ENCODE results near the gene PAPOLA. TPM values are rescaled to one million over a fixed set of nuclear protein-coding genes. Genes with fewer than 3 reads are reported as not detected.

PAPOLA gene
- total and polyA plus RNA-seq, 2 donors (not counting 1 experiment from before 2014, with no cell fraction given) = 104 to 324 TPM

- intact Hi-C loops (cut with micrococcal nuclease) = no loop called here
- ATAC-seq (ENCODE audit: low read depth) (no peak), DNase-seq (no peak)
- H4K20me1 ChIP-seq (ENCODE audit: control insufficient read depth, insufficient read depth, low read length, poor library complexity, severe bottlenecking) = no peaks in the 10 kb centered on the region
- peaks cover 9 to 14% of the 10 kb centered on the region in 2 donors for H3K4me1 ChIP-seq (ENCODE audit: control insufficient read depth in 2 of 2, insufficient read depth in 2 of 2, low read length in 2 of 2)
- Mint-ChIP-seq H3K4me1 (peaks cover 8% of the 10 kb centered on the region), H3K9me3 (ENCODE audit: insufficient read depth) (no peaks in the 10 kb centered on the region), H3K27ac (no peak overlapping the region), H3K4me3 (no peak overlapping the region), H3K27me3 (peaks cover 16% of the 10 kb centered on the region)
- TF ChIP-seq, protein P1, sequence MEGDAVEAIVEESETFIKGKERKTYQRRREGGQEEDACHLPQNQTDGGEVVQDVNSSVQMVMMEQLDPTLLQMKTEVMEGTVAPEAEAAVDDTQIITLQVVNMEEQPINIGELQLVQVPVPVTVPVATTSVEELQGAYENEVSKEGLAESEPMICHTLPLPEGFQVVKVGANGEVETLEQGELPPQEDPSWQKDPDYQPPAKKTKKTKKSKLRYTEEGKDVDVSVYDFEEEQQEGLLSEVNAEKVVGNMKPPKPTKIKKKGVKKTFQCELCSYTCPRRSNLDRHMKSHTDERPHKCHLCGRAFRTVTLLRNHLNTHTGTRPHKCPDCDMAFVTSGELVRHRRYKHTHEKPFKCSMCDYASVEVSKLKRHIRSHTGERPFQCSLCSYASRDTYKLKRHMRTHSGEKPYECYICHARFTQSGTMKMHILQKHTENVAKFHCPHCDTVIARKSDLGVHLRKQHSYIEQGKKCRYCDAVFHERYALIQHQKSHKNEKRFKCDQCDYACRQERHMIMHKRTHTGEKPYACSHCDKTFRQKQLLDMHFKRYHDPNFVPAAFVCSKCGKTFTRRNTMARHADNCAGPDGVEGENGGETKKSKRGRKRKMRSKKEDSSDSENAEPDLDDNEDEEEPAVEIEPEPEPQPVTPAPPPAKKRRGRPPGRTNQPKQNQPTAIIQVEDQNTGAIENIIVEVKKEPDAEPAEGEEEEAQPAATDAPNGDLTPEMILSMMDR (IDR thresholded peaks at IDR 0.05) = no peak
- no peak for TF ChIP-seq EZH2 (IDR thresholded peaks at IDR 0.05; ENCODE audit: borderline replicate concordance, insufficient read depth, low read depth, low read length, poor library complexity, severe bottlenecking)
- POLR2A ChIA-PET = no interaction called here
- no peak overlapping the region for H3K27ac ChIP-seq (ENCODE audit: low read length in 2 of 2)
- no peak overlapping the region for H2AFZ ChIP-seq (ENCODE audit: insufficient read depth, low read depth, low read length, poor library complexity, severe bottlenecking)
- peaks cover 0 to 8% (median 0%) of the 10 kb centered on the region in 3 donors for H3K9me3 ChIP-seq (ENCODE audit: control extremely low read depth in 1 of 3, control insufficient read depth in 2 of 3, insufficient read depth in 1 of 3, low read length in 2 of 3)
- 94% methylated on average over 4 of the region's 6 CpGs for WGBS (ENCODE audit: insufficient coverage)
- CTCF ChIA-PET = no interaction called here
- no peaks in the 10 kb centered on the region for H3K79me2 ChIP-seq (ENCODE audit: control insufficient read depth, insufficient read depth, low read length)
- H3K4me2 ChIP-seq (replicated peaks; ENCODE audit: low read depth, low read length, poor library complexity, severe bottlenecking) = no peak overlapping the region
- H3K36me3 ChIP-seq (replicated peaks in 1 of 2; ENCODE audit: control extremely low read depth in 1 of 2, control insufficient read depth in 1 of 2, extremely low read depth in 1 of 2, insufficient read depth in 2 of 2, low read length in 1 of 2) = no peaks in the 10 kb centered on the region
- peaks cover 0 to 21% (median 9%) of the 10 kb centered on the region in 4 experiments for H3K27me3 ChIP-seq (replicated peaks in 1 of 4; ENCODE audit: control extremely low read depth in 1 of 4, control insufficient read depth in 3 of 4, insufficient read depth in 4 of 4, low read length in 3 of 4)
- no peak overlapping the region for H3K4me3 ChIP-seq (ENCODE audit: control extremely low read depth in 1 of 5, extremely low read depth in 1 of 5, insufficient read depth in 1 of 5, low read depth in 2 of 5, low read length in 4 of 5)
- H3K9ac ChIP-seq (ENCODE audit: low read length) = no peak overlapping the region
Measured at GRCh38 chr14:96594961-96595360, 92.8 kb downstream of the PAPOLA start.

- intact Hi-C loops (cut with micrococcal nuclease) = no loop called here
- 85% methylated on average over 5 of the region's 5 CpGs for WGBS (ENCODE audit: insufficient coverage)
- POLR2A ChIA-PET = no interaction called here
Measured at GRCh38 chr14:96597680-96598079, 95.5 kb downstream of the PAPOLA start.

More at GRCh38 chr14:96597680-96598079, 95.5 kb downstream of the PAPOLA start:
- H3K27me3 ChIP-seq (replicated peaks in 1 of 4; ENCODE audit: control extremely low read depth in 1 of 4, control insufficient read depth in 3 of 4, insufficient read depth in 4 of 4, low read length in 3 of 4) = peaks cover 0 to 9% (median 4%) of the 10 kb centered on the region in 4 experiments
- no peak overlapping the region for H3K4me2 ChIP-seq (replicated peaks; ENCODE audit: low read depth, low read length, poor library complexity, severe bottlenecking)
- H3K36me3 ChIP-seq (replicated peaks in 1 of 2; ENCODE audit: control extremely low read depth in 1 of 2, control insufficient read depth in 1 of 2, extremely low read depth in 1 of 2, insufficient read depth in 2 of 2, low read length in 1 of 2) = no peaks in the 10 kb centered on the region
- no peak overlapping the region for H3K9ac ChIP-seq (ENCODE audit: low read length)
- ATAC-seq (ENCODE audit: low read depth) (no peak), DNase-seq (no peak)
- CTCF ChIA-PET = no interaction called here
- H3K4me1 Mint-ChIP-seq = peaks cover 3% of the 10 kb centered on the region
- TF ChIP-seq, protein P1 (IDR thresholded peaks at IDR 0.05) = no peak
- TF ChIP-seq EZH2 (IDR thresholded peaks at IDR 0.05; ENCODE audit: borderline replicate concordance, insufficient read depth, low read depth, low read length, poor library complexity, severe bottlenecking) = no peak
- peaks cover 0 to 10% (median 0%) of the 10 kb centered on the region in 3 donors for H3K9me3 ChIP-seq (ENCODE audit: control extremely low read depth in 1 of 3, control insufficient read depth in 2 of 3, insufficient read depth in 1 of 3, low read length in 2 of 3)
- H4K20me1 ChIP-seq (ENCODE audit: control insufficient read depth, insufficient read depth, low read length, poor library complexity, severe bottlenecking) = no peaks in the 10 kb centered on the region
- H2AFZ ChIP-seq (ENCODE audit: insufficient read depth, low read depth, low read length, poor library complexity, severe bottlenecking) = no peak overlapping the region
- no peaks in the 10 kb centered on the region for H3K9me3 Mint-ChIP-seq (ENCODE audit: insufficient read depth)
- H3K27ac ChIP-seq (ENCODE audit: low read length in 2 of 2) = no peak overlapping the region
- H3K4me1 ChIP-seq (ENCODE audit: control insufficient read depth in 2 of 2, insufficient read depth in 2 of 2, low read length in 2 of 2) = peaks cover 5 to 8% of the 10 kb centered on the region in 2 donors
- no peak overlapping the region for H3K4me3 Mint-ChIP-seq
- H3K27ac Mint-ChIP-seq = no peak overlapping the region
- no peaks in the 10 kb centered on the region for H3K79me2 ChIP-seq (ENCODE audit: control insufficient read depth, insufficient read depth, low read length)
- peaks cover 19% of the 10 kb centered on the region for H3K27me3 Mint-ChIP-seq
- H3K4me3 ChIP-seq (ENCODE audit: control extremely low read depth in 1 of 5, extremely low read depth in 1 of 5, insufficient read depth in 1 of 5, low read depth in 2 of 5, low read length in 4 of 5) = no peak overlapping the region
